GM18868 (cell line): ENCODE data around the gene TNFSF12.
A peak's percentile ranks its signal among the peaks of the same experiment; 100 is the strongest.

ENCODE experiments used
- ATAC-seq: cut with Tn5 transposase; IDR thresholded peaks from one replicate; pipeline ENCODE4 v1.9.1; 2021; ENCODE audit warnings: mild to moderate bottlenecking, moderate library complexity; ENCODE audit not compliant: unreplicated experiment

Gene TNFSF12

DNA sequence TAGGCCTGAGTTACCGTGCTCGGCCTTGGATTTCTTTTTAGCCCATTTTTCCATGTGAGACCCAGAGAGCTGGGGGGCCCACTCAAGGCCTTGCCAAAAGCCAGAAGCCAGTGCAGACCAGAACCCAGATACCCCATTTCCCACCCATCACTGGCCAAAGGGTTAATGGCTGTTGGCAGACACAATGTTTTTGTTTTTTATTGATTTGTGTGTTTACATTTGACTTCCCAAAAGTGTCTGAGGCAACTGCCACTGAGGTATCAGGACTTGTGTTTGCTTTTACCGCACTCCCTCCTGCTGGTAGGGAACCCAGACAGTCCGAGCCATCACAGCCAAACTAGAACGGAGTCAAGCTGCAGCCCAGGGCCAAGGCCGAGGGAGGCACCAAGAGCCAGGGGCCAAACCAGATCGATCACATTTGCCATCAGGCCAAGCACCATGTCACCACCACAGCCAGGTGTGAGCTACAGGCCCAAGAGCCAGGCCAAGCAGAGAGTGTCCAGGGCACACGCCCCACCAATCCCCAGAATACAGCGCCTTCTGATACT is 7.7 kb upstream of the TNFSF12 start:
- ATAC-seq, result no peak

DNA sequence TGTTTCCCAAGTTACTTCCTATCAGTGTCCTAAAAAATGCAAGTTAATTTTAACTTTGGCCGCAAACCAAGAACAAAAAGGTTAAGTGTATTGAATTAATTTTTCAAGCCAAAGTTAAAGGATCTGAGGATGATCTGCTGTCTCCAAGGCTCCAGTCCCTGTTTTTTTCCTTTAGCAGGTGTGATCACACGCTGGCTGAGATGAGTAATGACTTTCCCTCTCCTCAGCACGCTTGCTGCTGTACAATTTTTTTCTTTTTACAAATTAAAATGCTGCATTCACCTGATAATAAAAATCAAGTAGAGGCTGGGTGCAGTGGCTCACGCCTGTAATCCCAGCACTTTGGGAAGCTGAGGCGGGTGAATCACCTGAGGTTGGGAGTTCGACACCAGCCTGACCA is 3.9 kb upstream of the TNFSF12 start:
- ATAC-seq, result no peak

DNA sequence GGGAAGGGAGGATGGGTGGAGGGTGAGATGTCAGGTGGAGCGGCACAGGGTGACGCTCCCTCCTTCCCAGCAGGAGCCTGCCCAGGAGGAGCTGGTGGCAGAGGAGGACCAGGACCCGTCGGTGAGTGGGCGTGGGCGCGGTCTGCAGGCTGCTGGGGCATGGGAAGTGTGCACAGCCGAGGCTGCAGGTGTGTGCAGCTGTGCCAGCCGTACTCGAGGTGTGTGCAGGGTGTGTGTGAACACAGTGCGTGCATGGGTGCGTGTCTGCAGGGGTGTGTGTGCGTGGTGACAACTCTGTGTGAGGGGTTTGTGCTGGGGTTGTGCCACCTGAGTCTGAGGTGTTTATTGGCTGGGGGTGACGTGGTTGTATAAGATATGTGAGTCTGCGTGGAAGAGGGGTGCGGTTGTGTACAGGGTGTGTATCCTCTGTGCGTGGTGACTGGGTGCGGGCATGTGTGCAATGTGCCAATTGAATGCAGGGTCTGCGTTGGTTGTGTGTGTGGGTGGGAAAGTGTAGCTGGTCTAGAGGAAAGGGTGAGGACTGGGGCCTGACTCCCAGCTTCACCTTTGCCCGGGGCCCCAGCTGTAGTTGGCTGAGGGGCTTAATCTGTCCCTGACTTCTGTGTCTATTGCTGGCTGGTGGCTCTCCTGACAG is 670 bp downstream of the TNFSF12 start:
- ATAC-seq, result no peak

DNA sequence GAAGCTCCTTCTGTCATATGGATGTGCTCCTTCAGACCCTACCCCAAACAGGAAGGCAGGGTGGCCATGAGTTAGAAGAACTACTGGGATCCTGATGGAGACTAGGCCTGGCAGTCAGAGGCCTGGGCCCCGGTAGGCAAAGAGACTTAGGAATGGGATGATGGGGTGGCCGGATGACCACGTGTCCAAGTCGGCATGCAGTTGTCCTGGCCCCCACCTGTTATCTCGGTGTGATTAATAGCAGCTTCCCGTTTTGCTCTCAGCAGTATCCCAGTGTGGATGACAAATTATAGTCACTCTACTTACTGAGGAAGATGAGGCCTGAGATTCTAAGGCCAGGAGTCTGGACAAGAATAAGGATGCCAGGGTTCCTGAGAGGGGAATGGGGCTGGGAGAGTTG is 1.5 kb downstream of the TNFSF12 start:
- ATAC-seq, result no peak

DNA sequence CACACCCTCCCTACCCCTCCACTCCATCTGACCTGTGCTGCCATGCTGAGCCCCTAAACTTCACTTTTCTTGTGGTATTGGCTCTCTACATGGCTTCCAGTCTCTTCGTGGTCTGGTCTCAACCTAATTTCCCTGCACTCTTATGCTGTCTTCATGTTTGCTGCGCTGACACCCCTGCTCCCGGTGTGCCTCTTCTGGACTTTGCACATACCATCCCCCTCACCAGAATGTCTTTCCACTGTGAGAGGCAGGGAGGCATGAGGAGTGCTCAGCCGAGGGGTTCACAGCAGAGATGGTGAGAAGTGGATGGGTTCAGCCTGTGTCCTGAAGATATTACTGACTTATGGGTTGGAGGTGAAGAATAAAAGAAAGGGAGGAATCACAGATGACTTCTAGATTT is 2.5 kb downstream of the TNFSF12 start:
- no peak for ATAC-seq

DNA sequence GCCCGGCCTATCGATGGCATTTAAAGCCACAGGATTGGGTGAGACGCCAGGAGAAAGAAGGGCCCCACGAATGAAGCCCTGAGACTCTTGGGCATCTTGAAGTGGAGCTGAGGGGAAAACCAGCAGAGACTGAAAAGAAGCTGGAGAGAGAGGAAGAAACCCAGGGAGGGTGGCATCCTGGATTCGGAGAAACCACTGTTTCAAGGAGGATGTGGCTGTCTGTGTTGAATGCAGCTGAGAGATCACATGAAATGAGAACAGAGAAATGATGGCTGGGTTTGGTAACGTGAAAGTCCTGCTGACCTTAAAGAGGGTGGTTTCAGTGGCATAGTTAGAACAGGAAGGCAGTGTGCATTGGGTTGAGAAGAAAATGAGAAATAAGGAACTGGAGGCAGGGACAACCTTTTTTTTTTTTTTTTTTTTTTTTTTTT is 3.8 kb downstream of the TNFSF12 start:
- peak; percentile 63 for ATAC-seq

DNA sequence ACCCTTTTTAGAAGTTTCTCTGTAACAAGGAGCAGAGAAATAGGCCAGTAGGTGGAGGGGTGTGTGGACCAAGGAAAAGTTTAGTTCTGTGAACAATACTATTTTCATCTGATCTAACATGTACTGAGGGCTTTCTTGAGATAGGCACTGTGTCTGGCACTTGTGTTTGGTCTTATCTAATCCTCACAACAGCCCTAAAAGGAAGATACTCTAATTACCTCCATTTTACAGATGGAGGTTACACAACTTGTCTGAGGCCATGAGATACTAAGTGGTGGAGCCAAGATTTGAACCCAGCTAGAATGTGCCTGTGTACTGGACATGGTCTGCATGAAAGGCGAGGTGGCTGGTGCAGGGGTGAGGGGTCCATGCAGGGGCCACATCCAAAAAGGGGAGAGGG is 4.5 kb downstream of the TNFSF12 start:
- no peak for ATAC-seq

DNA sequence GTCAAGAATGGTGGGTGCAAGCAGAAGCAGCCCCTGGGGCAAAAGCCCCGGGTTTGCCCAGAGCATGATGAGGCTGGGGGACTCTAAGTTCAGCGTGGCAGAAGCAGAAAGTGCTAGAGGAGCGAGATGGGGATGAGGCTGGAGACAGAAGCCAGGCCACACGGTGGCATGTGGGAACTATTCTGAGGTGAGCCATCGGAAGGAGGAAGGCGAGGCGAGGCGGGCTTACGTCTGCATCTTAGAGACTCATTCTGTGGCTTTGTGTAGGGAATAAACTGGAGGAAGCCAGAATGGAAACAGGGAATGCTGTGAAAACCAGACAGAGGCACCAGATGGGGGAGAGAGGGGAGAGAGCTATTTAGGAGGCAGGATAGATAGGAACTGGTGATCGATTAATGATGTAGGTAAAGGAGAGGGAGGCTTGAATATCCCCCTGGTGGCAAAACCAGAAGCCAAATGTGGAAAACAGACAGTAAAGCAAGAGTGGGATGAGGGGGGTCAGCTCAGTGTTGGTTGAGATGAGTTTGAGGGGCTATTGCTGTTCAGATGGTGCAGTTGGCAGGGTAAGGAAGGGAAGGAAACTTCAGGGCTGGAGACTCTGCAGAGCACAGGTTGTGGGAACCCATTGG is 6.6 kb downstream of the TNFSF12 start:
- ATAC-seq, result no peak

DNA sequence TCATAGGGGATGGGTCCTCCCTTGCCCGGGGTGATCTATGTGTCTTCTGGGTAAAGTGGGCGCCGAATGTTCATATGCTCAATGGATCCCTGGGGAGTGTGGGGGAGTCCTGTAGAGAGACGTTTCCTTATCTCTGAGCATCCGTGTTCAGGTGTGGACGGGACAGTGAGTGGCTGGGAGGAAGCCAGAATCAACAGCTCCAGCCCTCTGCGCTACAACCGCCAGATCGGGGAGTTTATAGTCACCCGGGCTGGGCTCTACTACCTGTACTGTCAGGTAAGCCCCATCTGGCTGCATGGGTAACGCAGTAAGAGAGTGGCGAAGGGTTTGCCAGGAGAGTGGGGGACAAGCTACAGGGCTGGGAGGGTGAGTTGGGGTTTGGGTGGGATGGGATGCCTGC is 7.8 kb downstream of the TNFSF12 start:
- no peak for ATAC-seq

DNA sequence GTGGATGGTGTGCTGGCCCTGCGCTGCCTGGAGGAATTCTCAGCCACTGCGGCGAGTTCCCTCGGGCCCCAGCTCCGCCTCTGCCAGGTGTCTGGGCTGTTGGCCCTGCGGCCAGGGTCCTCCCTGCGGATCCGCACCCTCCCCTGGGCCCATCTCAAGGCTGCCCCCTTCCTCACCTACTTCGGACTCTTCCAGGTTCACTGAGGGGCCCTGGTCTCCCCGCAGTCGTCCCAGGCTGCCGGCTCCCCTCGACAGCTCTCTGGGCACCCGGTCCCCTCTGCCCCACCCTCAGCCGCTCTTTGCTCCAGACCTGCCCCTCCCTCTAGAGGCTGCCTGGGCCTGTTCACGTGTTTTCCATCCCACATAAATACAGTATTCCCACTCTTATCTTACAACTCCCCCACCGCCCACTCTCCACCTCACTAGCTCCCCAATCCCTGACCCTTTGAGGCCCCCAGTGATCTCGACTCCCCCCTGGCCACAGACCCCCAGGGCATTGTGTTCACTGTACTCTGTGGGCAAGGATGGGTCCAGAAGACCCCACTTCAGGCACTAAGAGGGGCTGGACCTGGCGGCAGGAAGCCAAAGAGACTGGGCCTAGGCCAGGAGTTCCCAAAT is 8.4 kb downstream of the TNFSF12 start:
- ATAC-seq, result no peak

DNA sequence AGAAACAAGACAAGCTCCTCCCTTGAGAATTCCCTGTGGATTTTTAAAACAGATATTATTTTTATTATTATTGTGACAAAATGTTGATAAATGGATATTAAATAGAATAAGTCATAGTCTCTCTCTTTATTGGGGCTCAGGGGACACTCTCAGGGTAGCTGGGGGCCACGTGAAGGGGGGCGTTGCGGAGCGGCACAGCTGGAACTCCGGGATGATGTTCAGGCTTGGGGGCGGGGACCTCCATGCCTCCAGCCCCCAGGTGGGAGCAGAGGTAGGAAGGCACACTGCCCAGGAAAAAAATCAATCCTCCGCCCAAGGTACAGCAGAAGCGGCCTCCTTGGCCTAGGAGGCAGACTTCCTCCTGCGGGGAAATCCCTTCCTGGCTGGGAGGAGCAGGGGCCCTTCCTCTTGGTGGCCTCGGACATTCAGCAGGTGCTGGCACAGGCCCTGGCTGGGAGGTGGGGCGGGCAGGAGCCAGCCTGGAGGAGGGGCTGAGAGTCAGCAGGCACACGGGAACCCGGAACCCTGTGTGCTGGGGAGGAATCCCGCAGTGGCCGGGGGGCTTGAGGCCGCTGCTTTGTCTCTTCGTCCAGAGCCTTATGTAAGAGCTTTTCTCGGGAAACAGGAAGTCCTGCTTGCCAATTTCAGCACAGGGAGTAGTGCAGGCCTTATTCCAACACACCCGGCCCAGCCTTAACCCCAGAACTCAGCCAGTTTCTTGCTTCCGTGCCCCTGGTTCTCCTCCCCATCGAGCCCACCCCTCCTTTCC is 9.1 kb downstream of the TNFSF12 start:
- ATAC-seq, result peak; percentile 30

DNA sequence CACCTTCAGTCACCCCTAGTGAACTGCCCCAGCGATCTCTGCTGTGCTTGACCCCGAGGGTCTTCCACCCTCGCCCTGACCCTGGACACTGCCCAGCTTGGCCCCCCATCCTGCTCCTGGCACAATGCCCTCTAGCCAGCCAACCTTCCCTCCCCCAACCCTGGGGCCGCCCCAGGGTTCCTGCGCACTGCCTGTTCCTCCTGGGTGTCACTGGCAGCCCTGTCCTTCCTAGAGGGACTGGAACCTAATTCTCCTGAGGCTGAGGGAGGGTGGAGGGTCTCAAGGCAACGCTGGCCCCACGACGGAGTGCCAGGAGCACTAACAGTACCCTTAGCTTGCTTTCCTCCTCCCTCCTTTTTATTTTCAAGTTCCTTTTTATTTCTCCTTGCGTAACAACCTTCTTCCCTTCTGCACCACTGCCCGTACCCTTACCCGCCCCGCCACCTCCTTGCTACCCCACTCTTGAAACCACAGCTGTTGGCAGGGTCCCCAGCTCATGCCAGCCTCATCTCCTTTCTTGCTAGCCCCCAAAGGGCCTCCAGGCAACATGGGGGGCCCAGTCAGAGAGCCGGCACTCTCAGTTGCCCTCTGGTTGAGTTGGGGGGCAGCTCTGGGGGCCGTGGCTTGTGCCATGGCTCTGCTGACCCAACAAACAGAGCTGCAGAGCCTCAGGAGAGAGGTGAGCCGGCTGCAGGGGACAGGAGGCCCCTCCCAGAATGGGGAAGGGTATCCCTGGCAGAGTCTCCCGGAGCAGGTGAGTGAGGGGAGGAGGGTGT is 9.9 kb downstream of the TNFSF12 start, which contains the start of gene TNFSF13:
Gene TNFSF13, plus strand, starts transcription at position 207 of the 776 bp plus-strand sequence. Its CDS starts 290 bp downstream, at position 497.
- ATAC-seq, result no peak

DNA sequence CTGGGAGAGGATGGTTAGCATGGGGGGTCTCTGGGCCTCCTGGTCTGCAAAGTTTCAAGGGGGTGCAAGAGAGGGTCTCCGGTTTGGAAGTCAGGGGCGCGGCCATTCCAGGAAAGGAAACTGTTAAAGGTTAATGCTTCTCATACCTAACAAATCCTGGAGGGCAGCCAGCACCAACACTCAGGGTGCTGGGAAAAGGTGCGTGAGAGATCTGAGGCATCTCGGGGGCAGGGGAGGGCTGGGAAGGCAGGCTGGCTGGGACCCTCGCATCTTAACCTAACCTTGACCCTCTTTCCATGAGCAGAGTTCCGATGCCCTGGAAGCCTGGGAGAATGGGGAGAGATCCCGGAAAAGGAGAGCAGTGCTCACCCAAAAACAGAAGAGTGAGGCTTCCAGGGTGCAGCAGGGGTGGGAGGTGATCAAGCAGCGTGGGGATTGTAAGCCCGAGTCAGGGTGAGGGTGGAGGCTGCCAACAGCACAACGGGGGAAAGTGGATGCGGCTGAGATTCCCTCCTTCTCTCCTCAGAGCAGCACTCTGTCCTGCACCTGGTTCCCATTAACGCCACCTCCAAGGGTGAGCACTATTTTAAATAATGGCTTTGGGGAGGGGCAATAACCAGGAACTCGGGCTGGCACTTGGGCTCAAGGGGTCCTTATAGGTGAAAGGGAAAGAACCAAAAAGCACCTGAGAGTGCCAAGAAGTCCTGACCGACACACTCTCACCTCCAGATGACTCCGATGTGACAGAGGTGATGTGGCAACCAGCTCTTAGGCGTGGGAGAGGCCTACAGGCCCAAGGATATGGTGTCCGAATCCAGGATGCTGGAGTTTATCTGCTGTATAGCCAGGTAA is 10.7 kb downstream of the TNFSF12 start:
- ATAC-seq, result no peak

DNA sequence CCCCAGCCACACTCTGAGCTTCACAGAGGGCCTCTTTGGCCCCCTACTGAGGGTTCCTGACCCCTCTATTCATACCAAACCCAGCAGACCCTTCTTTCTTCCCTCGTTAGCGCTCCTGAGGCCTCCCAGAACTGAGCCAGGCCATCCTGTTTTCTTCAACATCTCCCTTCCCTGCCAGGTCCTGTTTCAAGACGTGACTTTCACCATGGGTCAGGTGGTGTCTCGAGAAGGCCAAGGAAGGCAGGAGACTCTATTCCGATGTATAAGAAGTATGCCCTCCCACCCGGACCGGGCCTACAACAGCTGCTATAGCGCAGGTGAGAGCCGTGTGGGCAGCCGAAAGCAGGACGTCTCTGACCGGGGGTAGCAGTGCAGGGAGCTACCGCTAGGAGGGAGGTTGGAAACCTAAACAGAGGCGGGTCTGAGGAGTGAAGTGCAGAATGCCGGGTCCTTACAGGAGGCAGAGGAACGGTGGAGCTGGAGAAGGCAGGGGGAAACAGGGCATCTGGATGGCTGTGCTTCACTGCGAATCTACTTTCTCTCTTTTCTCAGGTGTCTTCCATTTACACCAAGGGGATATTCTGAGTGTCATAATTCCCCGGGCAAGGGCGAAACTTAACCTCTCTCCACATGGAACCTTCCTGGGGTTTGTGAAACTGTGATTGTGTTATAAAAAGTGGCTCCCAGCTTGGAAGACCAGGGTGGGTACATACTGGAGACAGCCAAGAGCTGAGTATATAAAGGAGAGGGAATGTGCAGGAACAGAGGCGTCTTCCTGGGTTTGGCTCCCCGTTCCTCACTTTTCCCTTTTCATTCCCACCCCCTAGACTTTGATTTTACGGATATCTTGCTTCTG is 11.5 kb downstream of the TNFSF12 start:
- no peak for ATAC-seq

DNA sequence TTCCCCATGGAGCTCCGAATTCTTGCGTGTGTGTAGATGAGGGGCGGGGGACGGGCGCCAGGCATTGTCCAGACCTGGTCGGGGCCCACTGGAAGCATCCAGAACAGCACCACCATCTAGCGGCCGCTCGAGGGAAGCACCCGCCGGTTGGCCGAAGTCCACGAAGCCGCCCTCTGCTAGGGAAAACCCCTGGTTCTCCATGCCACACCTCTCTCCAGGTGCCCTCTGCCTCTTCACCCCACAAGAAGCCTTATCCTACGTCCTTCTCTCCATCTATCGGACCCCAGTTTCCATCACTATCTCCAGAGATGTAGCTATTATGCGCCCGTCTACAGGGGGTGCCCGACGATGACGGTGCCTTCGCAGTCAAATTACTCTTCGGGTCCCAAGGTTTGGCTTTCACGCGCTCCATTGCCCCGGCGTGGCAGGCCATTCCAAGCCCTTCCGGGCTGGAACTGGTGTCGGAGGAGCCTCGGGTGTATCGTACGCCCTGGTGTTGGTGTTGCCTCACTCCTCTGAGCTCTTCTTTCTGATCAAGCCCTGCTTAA is 12.2 kb downstream of the TNFSF12 start:
- ATAC-seq, result peak; percentile 53

DNA sequence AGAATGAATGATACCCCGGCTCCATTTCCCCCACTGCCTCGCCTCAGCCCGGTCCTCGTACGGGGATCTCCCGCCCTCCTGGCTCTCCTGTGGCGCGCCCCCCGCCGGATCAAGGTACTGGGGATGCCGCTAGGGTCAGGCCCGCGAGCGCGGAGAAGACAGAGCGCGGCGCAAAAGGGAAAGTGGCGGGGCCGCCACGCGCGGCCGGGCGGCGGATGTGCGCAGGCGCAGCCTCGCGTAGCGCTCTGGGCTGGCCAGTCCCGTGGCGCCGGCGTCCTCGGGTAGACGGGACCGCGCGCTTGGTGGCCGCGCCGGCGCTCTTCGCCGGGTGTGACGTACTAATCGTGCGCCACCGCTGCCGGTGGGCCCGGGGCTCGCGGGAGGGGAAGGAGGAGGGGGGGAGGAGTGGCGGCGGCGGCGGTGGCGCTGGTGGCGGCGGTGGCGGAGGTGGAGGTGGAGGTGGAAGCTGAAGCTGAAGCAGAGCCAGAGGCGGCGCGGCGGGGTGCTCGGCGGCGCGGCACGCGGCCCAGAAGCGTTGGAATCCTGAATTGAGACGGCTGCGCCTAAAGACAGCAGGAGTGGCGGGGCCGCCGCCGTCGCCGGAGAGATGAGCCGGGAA is 12.8 kb downstream of the TNFSF12 start, which contains the start of gene SENP3:
Gene SENP3, plus strand, starts transcription at position 331 of the 619 bp plus-strand sequence. CDS start 1,158 bp downstream, outside the sequence.
- peak; percentile 59 for ATAC-seq

DNA sequence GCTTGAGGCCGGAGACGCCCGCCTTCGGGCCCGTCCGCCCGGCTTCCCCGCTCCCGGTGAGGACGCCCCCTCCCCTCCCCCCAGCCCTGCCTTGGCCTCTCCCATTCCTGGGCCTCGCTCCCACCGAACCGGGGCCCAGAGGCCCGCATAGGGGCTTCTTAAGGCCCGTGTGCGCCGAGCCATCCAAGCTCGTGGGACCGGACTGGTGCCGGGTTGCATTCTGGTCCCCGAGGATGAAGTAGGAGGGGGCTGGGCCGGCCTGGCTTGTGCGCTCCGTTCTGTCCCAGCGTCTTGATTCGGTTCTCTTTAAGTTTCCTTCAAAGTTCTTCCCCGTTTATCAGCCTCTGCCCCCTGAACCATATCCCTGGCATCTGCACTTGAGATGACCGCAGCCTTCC is 13.3 kb downstream of the TNFSF12 start:
- no peak for ATAC-seq
